Epidermal melanocyte (primary cell): Measurements from ENCODE around the gene PRSS22.
A peak's percentile ranks its signal among the peaks of the same experiment; 100 is the strongest.

Experiments used
- DNase-seq: peaks from one replicate; pipeline ENCODE4 v3.0.0; 2011; ENCODE audit warnings: low spot score; ENCODE audit not compliant: insufficient read length

PRSS22 gene

GRCh38 chr16:2852731-2853507, 5.1 kb downstream of the PRSS22 start:
- DNase-seq: peak; percentile 3

DNA sequence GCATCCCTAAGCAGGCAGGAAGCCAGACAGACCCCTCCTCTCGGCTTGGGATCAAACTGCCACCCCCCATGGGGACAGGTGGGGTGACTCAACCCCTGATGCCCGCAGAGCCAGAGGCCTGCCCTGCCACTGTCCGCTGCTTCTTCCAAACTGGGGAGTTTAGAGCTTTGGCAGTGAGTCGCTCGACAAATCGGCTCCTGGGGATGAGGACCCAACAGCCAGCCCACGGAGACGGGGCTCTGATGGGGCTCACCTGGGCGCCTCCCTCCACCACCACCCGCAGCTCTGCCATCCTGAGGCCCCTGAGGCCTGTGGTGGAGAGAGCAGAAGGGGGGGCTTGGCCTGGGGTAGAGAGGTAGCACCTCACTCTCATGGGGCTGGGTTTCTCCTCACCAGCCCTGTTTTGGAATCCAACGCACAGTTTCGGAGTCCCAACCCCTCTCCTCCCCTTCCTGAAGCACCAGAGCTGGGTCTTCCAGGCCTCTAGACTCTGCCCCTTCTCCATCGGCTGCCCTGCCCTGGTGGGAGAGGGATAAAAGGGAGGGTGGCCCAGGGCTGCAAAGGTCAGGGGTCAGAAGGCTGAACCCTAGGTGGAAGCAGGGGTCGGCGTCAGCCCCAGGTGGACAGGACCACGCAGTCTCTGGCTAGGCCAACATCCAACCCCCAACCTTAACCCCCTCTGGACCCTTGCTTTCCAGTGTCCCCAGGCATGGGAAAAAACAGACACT, 5.8 kb downstream of the PRSS22 start:
- peak; percentile 8 for DNase-seq

DNA sequence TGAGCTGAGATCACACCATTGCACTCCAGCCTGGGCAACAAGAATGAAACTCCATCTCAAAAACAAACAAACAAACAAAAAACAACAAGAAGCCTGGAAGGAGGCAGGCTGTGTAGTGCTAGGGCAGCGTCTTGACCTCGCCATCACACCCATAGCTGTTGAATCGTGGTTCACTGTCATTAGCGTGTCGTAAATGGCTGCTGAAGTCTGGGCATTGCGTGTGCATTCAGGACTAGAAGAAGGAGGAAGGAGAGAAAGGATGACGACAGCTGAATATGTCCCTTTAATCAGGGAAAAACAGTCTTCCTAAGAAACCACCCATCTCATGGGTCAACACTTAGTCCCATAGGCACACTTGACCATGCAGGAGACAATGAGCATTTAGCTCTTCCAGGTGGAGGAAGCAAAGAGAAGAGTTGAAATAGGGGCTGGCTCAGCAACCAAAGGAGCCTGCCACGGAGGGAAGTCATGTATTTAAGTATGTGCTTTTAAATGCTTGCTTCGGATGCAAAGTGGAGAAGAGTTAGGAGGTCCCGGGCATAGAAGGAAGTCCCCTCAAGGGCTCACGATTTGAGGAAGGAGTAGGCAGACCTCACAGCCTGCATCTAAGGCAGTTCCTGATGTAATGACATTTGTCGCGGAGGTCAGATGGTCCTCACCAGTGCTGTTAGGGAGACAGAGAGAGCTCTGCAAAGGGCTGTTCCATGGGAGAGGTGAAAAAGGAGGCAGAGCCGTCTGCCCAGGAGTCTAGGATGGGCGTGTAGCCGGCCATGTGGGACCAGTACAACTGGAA, 8.8 kb downstream of the PRSS22 start:
- peak; percentile 9 for DNase-seq

GRCh38 chr16:2846511-2847310, 11.3 kb downstream of the PRSS22 start:
- no peak for DNase-seq

DNA sequence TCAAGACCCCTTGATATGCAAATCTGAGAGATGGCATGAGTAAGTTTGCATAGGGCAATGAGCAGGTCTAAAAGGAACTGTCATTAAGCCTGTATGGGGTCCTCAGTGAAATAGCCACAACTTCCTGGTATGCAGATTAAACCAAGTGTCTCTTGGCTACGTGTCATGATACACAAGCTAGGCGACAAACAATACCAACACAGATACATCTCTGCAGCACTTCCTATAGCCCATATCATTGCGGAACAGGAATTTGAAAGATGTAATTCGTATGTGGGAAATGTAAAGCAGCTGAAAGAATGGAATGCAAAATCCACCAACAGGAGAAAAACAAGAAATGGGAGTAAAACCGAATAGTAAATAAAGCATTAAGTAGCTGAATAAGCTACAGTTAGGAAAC, 12.9 kb downstream of the PRSS22 start:
- no peak for DNase-seq

- DNase-seq: no peak
These were observed 14.4 kb downstream of the PRSS22 start for GRCh38 chr16:2843526-2843925.

DNA sequence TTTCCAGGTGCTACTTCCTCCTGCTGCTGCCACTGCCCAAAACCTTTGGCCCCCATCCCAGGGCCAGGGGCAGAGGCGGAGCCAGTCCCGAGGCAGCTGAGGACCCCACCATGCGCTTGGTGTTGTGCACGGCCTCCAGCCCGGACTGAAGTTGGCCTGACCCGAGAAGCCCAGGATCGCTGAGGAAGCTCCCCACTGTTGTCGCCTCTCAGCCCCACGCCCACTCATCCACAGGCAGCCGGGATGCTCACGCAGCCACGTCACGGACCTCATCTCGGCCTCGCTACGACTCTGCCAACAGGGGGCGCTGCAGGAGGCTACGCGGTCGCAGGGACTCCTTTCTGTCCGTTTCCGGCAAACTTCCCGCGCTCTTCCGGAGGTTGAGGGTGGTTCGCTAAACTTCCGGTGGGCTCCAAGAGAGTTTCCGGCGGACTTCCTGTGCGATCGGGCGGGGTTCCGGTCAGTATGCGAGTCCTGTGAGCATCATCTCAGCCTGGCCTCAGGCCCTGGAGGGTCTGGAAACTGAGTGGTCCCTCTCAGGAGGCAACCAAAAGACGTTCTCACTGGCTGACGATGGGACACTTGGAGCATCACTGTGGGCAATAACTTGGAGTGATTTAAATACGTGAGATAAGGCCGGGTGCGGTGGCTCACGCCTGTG, 15.5 kb downstream of the PRSS22 start:
- peak; percentile 31 for DNase-seq

DNA sequence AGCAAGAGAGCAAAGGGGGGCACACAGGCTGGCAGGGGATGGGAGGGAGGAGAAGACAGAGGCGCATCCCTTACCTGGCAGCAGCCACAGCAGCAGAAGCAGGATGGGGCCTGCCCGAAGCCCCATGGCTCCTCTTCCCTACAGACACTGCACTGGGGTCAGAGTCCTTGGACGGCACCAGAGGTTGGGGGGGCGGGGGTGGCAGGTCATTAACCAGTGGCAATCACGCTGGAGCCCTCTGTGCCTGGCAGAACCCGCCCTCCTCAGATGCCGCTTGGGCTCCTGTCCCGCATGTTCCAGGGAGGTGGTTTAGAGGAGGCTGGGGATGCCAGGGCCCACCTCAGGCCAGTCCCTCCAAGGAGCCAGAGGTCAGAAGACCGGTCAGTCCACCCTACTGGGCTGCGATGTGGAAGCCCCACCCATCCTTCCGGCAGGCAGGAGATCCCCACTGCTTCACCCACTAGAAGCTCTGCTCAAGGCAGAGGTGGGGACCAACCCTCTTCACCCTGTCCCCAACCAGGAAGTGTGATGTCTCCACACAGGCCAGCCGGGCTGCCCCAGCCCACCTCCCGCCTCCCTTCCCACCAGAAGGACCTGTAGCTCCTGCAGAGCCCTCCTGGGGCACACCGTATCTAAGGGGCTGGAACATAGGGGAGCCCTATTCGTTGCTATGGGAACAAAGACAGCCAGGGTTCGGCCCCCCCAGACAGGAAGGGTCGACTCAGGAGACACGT, 16.2 kb downstream of the PRSS22 start:
- DNase-seq: no peak

DNA sequence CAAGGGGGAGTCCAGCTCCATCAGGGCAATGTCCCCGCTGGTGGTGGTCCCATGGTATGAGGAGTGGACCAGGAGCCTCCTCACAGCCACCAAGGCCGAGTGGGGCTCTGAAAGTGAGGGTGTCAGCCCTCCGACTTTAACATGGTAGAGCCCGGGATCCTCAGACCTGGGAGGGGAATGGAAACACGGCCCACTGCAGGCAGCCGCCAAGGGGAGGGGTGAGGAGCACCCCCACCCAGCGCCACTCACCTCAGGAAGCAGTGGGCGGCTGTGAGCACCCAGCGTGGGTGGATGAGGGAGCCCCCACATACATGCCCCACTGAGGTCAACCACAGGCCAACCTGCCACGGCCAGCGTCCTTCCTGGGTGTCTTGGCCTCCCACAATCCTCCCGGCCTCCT, 17.1 kb downstream of the PRSS22 start:
- DNase-seq: no peak

DNA sequence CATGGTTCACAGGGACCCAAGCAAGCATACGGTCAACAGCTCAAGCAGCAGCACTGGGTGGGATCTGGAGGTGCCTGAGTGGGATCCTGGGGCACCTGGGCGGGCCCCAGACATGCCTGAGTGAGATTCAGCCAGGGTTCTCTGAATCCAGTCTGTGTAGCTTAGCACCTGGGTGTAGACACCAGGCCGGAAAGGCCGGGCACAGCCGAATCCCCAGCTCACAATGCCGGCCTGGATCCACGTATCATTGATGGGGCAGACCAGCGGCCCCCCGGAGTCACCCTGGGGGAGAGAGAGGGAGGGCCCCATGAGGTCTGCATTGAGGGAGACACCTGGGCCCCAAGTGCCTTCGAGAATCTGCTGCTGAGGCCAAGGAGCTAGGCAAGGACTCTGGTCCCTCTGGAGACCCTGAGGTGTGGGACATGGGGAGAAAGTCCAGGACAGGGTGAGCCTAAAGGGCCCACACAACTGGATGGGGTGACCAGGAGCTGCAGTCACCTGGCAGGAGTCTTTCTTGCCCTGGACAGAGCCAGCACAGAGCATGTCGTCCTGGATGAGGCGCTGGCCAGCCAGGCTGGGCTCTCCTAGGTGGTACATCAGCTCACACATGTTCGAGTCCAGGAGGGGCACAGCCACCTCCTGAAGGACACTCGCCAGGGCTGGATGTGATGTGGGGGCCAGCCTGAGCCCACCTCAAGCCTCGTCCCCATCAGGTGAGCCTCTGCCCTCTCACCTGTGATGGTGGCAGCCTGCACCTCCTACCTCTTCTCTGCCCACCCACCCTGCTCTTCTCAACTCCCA, 18.1 kb downstream of the PRSS22 start:
- no peak for DNase-seq

GRCh38 chr16:2838928-2839327, 19.0 kb downstream of the PRSS22 start:
- peak; percentile 75 for DNase-seq

- DNase-seq: no peak
These were observed 21.1 kb downstream of the PRSS22 start for GRCh38 chr16:2836646-2837508.

DNA sequence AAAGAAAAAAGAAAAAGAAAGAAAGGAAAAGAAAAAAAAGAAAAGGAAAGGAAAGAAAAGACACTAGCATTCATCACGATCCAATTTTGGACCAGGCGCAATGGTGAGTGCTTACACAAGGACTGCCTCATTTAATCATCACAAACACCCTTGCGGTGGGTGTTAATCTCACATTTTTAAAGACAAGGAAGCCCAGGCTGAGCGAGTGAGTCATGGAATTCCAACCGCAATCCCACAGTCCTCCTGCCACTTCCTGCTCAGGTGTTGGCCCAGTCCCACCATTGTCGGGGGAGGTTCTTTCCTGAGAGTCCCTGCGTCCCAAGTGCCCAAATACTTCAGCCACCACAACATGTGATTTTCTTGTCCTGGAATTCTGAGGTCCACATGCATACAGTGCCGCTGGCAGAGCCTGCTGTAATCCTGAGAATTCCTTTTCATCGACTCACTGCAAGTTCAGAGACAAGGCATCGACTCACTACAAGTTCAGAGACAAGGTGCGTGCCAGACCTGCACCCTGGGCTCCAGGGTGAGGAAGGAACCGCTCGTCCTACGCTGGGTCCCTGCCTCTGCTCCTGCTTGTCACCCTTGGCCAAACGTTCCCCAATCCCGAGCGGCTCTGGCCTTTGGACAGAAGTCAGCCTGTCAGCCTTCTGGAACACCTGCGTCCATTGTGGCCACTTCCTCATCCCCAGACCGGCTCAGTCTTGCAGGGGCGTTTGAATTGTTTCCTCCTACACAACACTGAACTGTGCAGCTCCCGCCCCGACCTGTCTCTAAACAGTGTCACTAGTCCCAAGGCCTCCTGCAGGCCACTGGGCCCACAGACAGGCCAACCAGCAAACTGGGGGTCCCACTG, 22.1 kb downstream of the PRSS22 start:
- peak; percentile 73 for DNase-seq

DNA sequence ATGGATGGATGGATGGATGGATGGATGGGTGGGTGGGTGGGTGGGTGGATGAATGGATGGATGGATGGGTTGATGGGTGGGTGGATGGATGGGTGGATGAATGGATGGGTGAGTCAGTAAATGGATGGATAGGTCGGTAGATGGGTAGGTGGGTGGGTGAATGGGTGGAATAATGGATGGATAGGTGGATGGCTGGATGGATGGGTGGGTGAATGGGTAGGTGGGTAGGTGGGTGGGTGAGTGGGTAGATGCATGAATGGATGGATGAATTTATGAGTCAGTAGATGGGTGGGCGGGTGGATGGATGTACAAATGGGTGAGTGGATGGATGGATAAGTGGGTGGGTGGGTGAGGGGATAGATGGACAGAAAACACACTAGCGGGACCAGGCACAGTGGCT, 23.0 kb downstream of the PRSS22 start:
- DNase-seq: no peak

DNA sequence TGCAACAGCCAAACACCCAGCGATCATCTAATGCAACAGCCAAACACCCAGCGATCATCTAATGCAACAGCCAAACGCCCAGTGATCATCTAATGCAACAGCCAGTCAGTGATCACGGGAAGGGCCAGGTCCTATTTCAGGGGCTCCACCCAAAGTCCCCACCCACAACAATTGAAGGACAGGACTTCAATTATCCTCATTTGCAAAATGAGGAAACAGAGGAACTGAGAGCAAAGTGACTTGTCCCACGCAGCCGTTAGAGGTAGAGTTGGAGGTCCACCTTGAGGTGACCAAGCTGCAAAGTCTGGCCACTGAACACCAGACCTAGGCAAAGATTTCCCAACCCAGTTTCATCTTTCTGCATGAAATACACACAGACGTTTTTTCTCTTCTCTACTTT, 24.2 kb downstream of the PRSS22 start:
- no peak for DNase-seq

DNA sequence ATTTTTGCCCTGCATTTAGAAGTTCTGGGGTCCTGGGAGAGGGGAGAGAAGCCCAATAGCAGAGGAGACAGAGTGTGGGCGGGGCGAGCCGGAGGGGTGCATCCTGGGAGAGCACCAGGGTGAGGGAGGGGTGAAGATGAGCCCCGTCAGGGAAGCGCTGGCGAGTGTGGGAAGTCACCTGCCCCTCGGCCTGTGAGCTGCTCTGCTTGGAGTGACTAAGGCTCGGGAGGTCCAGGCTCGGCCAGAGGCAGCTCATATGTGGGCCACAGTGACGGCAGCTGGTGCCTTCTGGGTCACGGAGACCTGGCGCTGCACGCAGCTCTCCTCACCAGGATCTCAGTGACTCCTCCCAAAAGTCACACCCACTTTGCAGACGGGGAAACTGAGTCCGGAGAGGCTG, 26.8 kb downstream of the PRSS22 start:
- no peak for DNase-seq

DNA sequence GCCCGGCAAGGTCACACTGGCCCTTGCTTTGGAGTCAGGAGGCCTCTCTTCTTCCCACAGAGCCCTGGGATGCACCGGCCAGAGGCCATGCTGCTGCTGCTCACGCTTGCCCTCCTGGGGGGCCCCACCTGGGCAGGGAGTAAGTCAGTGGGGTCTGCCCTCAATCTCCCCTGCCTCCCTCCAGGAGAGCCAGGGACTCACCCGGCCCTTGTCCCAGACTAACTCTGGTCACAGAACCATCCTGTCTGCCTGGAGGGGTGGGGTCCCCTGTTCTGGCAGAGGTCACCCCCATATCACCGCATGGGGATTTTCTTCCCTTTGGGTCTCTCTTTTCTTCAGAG, 27.6 kb downstream of the PRSS22 start:
- no peak for DNase-seq
